OCI-LY7 (cell line): ENCODE data around the gene G0S2. TPM values are rescaled to one million over a fixed set of nuclear protein-coding genes. Genes with fewer than 3 reads are reported as not detected.

Experiments
- BruUV-seq: library from RNA; stranded (reverse); fragments of 400-500 nt; replicated peaks from 2 replicates; lab custom pipeline; 2021; lab: Mats Ljungman, UMichigan
- CTCF ChIA-PET: fragments of 300-600 bp; sonication (Branson Sonifier 250); formaldehyde crosslinking; loops from one replicate; lab custom pipeline; 2022; ENCODE audit warnings: antibody characterized with exemption; ENCODE audit not compliant: unreplicated experiment; lab: Charles Lee
- POLR2A ChIA-PET: fragments of 300-600 bp; sonication (Branson Sonifier 250); formaldehyde crosslinking; loops from one replicate; lab custom pipeline; 2022; ENCODE audit warnings: antibody characterized with exemption; lab: Charles Lee
- DNase-seq: peaks from one replicate; pipeline ENCODE4 v3.0.0-alpha.2; 2015; ENCODE audit warnings: low spot score
- H2AFZ ChIP-seq: fragments of 200-600 bp; sonication (generic), shearing (Covaris generic); 2 replicates; pipeline ENCODE4 v1.6.1; 2014; ENCODE audit warnings: mild to moderate bottlenecking, antibody characterized with exemption, low read length, moderate library complexity
- H3K27ac ChIP-seq: fragments of 200-600 bp; sonication (generic); 2 replicates; pipeline ENCODE4 v1.5.1; 2014; ENCODE audit warnings: mixed run types, low read depth, mild to moderate bottlenecking, moderate library complexity, low read length, inconsistent platforms; ENCODE audit not compliant: poor library complexity, severe bottlenecking
- H3K36me3 ChIP-seq: fragments of 200-600 bp; sonication (generic); 2 replicates; pipeline ENCODE4 v1.6.1; 2014; ENCODE audit warnings: mild to moderate bottlenecking, antibody characterized with exemption, low read length, moderate library complexity, mixed read lengths; ENCODE audit not compliant: insufficient read depth
- H3K4me1 ChIP-seq: fragments of 200-600 bp; sonication (generic); 2 replicates; pipeline ENCODE4 v1.5.1; 2014; ENCODE audit warnings: mild to moderate bottlenecking, low read length; ENCODE audit not compliant: insufficient read depth, poor library complexity, severe bottlenecking
- H3K4me2 ChIP-seq: fragments of 200-600 bp; sonication (generic); 2 replicates; pipeline ENCODE4 v1.6.1; 2014; ENCODE audit warnings: mild to moderate bottlenecking, low read length
- H3K4me3 ChIP-seq: fragments of 200-600 bp; sonication (generic); 2 replicates; pipeline ENCODE4 v1.5.1; 2014; ENCODE audit warnings: mild to moderate bottlenecking, low read depth, low read length; ENCODE audit not compliant: poor library complexity, severe bottlenecking
- H3K79me2 ChIP-seq: fragments of 200-600 bp; sonication (generic); 2 replicates; pipeline ENCODE4 v1.6.1; 2016; ENCODE audit warnings: low read depth, mild to moderate bottlenecking, low read length, moderate library complexity, mixed read lengths; ENCODE audit not compliant: insufficient read depth
- H3K9me2 ChIP-seq: fragments of 200-600 bp; sonication (generic); 2 replicates; pipeline ENCODE4 v1.6.1; 2016; ENCODE audit warnings: mild to moderate bottlenecking, low read length, mixed read lengths; ENCODE audit not compliant: insufficient read depth
- H3K9me3 ChIP-seq: fragments of 200-600 bp; sonication (generic); 2 replicates; pipeline ENCODE4 v1.6.1; 2014; ENCODE audit warnings: mild to moderate bottlenecking, mixed run types, low read length, mixed read lengths
- H4K20me1 ChIP-seq: fragments of 200-600 bp; sonication (generic); 2 replicates; pipeline ENCODE4 v1.6.1; 2014; ENCODE audit warnings: mild to moderate bottlenecking, antibody characterized with exemption, low read length, moderate library complexity, mixed read lengths; ENCODE audit not compliant: insufficient read depth
- CTCF ChIP-seq: fragments of 200-600 bp; sonication (generic); conservative IDR thresholded peaks from 2 replicates; pipeline ENCODE4 v1.5.1; 2014; ENCODE audit warnings: mild to moderate bottlenecking, antibody characterized with exemption, low read length, moderate library complexity, mixed read lengths
- EZH2phosphoT487 ChIP-seq: fragments of 200-600 bp; sonication (generic); IDR thresholded peaks from 2 replicates; pipeline ENCODE4 v1.6.1; 2018; ENCODE audit warnings: low read depth, borderline replicate concordance, mild to moderate bottlenecking, mixed run types, antibody characterized with exemption, low read length, moderate library complexity, mixed read lengths
- intact Hi-C: fragments of 100-400 bp; cut with micrococcal nuclease; formaldehyde crosslinking; loops from one replicate; pipeline ENCODE4 v1.10.0; 2022; ENCODE audit not compliant: unreplicated experiment
- total RNA-seq, 2 experiments: library from RNA; depleted of rRNA in 1 of 2; stranded (reverse); fragments of >200 nt in 1 of 2; shearing (Covaris generic) in 1 of 2; gene quantifications; 2 replicates each; pipeline ENCODE4 v1.2.3, GENCODE V29; 2014 to 2022

G0S2 gene
- total RNA-seq, 2 experiments from 2014 or later, result not detected

- Histone ChIP-seq H3K4me1 (no peaks in the 10 kb centered on the region), H3K27ac (no peak overlapping the region), H2AFZ (no peak overlapping the region), H3K4me3 (no peak overlapping the region), H3K36me3 (no peaks in the 10 kb centered on the region), H3K79me2 (no peaks in the 10 kb centered on the region), H3K4me2 (no peak overlapping the region), H3K9me3 (no peaks in the 10 kb centered on the region), H4K20me1 (no peaks in the 10 kb centered on the region), H3K9me2 (no peaks in the 10 kb centered on the region)
- POLR2A ChIA-PET, result interaction anchor here (0.7 kb wide), 1 partner anchor 647 kb away, joined by 3 read pairs; no protein-coding TSS in a partner anchor
- no TSS peak for BruUV-seq
- CTCF ChIA-PET, result no interaction called here
- no peak for DNase-seq
- intact Hi-C loops, result no loop called here
- TF ChIP-seq CTCF (no peak), EZH2phosphoT487 (no peak)
Observed at GRCh38 chr1:209653915-209654351, 21.3 kb upstream of the G0S2 start.

GRCh38 chr1:209655411-209656231, 19.6 kb upstream of the G0S2 start:
- intact Hi-C loops, result loop anchor here (1.0 kb wide), 1 partner anchor 46 kb away; no protein-coding TSS in a partner anchor
- no peak overlapping the region for H3K27ac ChIP-seq
- no TSS peak for BruUV-seq
- no peaks in the 10 kb centered on the region for H3K9me2 ChIP-seq
- no peaks in the 10 kb centered on the region for H4K20me1 ChIP-seq
- CTCF ChIA-PET, result no interaction called here
- no peak overlapping the region for H3K4me2 ChIP-seq
- H3K36me3 ChIP-seq, result no peaks in the 10 kb centered on the region
- H3K4me1 ChIP-seq, result no peaks in the 10 kb centered on the region
- no peaks in the 10 kb centered on the region for H3K9me3 ChIP-seq
- no peaks in the 10 kb centered on the region for H3K79me2 ChIP-seq
- POLR2A ChIA-PET, result interaction anchor here (0.9 kb wide), 1 partner anchor 19 kb away, joined by 3 read pairs; no protein-coding TSS in a partner anchor
- TF ChIP-seq EZH2phosphoT487 (no peak), CTCF (no peak)
- H2AFZ ChIP-seq, result no peak overlapping the region
- no peak for DNase-seq
- H3K4me3 ChIP-seq, result no peak overlapping the region
